Mesodermal cell (in vitro differentiated cells): ENCODE results near the gene ADAM22.

ENCODE experiments used
- H3K27ac ChIP-seq: 2 replicates; pipeline ENCODE4 v1.7.0; 2013; ENCODE audit warnings: mild to moderate bottlenecking, low read depth, low read length, moderate library complexity; ENCODE audit not compliant: severe bottlenecking
- H3K36me3 ChIP-seq: 2 replicates; pipeline ENCODE4 v1.7.1; 2013; ENCODE audit warnings: mild to moderate bottlenecking, low read length, moderate library complexity; ENCODE audit not compliant: control insufficient read depth, insufficient read depth
- H3K4me1 ChIP-seq: one replicate; pipeline ENCODE4 v1.7.1; 2013; ENCODE audit warnings: mild to moderate bottlenecking, low read length; ENCODE audit not compliant: insufficient read depth, control insufficient read depth, poor library complexity, severe bottlenecking
- H3K4me3 ChIP-seq: 2 replicates; pipeline ENCODE4 v1.7.0; 2013; ENCODE audit warnings: low read length, control low read depth, mild to moderate bottlenecking; ENCODE audit not compliant: insufficient read depth, poor library complexity, severe bottlenecking; ENCODE audit errors: extremely low read depth
- H3K9me3 ChIP-seq: 2 replicates; pipeline ENCODE4 v1.7.1; 2013; ENCODE audit warnings: mild to moderate bottlenecking, low read length, moderate library complexity; ENCODE audit not compliant: control insufficient read depth
- WGBS, 2 experiments: methylation state at CpG; one replicate each; pipeline ENCODE4 v1.1.5; 2013; ENCODE audit warnings: missing lambda C conversion rate in 2 of 2; ENCODE audit not compliant: insufficient coverage in 2 of 2; 5-methylcytosine and 5-hydroxymethylcytosine counted together

ADAM22 gene

GRCh38 chr7:88105231-88105630 is 171.2 kb downstream of the ADAM22 start:
- Histone ChIP-seq H3K27ac (no peak overlapping the region), H3K4me3 (no peak overlapping the region), H3K4me1 (no peaks in the 10 kb centered on the region), H3K36me3 (no peaks in the 10 kb centered on the region), H3K9me3 (no peaks in the 10 kb centered on the region)
- WGBS, 2 experiments, result 96% methylated on average over 2 of the region's 3 CpGs; no CpG with 5 or more reads in 1 of the 2 experiments

GRCh38 chr7:88106434-88106833 is 172.4 kb downstream of the ADAM22 start:
- no peak overlapping the region for H3K4me3 ChIP-seq
- 50 to 88% methylated on average over 1 of the region's 4 CpGs for WGBS, 2 experiments
- no peaks in the 10 kb centered on the region for H3K36me3 ChIP-seq
- H3K27ac ChIP-seq, result no peak overlapping the region
- no peaks in the 10 kb centered on the region for H3K4me1 ChIP-seq
- H3K9me3 ChIP-seq, result no peaks in the 10 kb centered on the region

GRCh38 chr7:88109612-88110011 is 175.6 kb downstream of the ADAM22 start:
- Histone ChIP-seq H3K9me3 (no peaks in the 10 kb centered on the region), H3K4me3 (no peak overlapping the region), H3K4me1 (no peaks in the 10 kb centered on the region), H3K36me3 (no peaks in the 10 kb centered on the region), H3K27ac (no peak overlapping the region)
- 87 to 92% methylated on average over 3 of the region's 3 CpGs for WGBS, 2 experiments

GRCh38 chr7:88111140-88111743 is 177.2 kb downstream of the ADAM22 start:
- WGBS, 2 experiments, result no CpG with 5 or more reads among the region's 4 CpGs

GRCh38 chr7:88111954-88112471 is 178.0 kb downstream of the ADAM22 start:
- Histone ChIP-seq H3K36me3 (no peaks in the 10 kb centered on the region), H3K9me3 (no peaks in the 10 kb centered on the region), H3K4me3 (no peak overlapping the region), H3K4me1 (no peaks in the 10 kb centered on the region), H3K27ac (no peak overlapping the region)
- 83% methylated on average over 1 of the region's 2 CpGs; no CpG with 5 or more reads in 1 of the 2 experiments for WGBS, 2 experiments

More at GRCh38 chr7:88111140-88111743, 177.2 kb downstream of the ADAM22 start:
- Histone ChIP-seq H3K4me1 (no peaks in the 10 kb centered on the region), H3K36me3 (no peaks in the 10 kb centered on the region), H3K9me3 (no peaks in the 10 kb centered on the region), H3K4me3 (no peak overlapping the region), H3K27ac (no peak overlapping the region)

- H3K4me1 ChIP-seq, result no peaks in the 10 kb centered on the region
- H3K27ac ChIP-seq, result no peak overlapping the region
- H3K4me3 ChIP-seq, result no peak overlapping the region
- H3K36me3 ChIP-seq, result no peaks in the 10 kb centered on the region
- H3K9me3 ChIP-seq, result no peaks in the 10 kb centered on the region
Observed at GRCh38 chr7:88115258-88115796, 181.3 kb downstream of the ADAM22 start.

GRCh38 chr7:88115816-88116215 is 181.8 kb downstream of the ADAM22 start:
- Histone ChIP-seq H3K4me3 (no peak overlapping the region), H3K4me1 (no peaks in the 10 kb centered on the region), H3K27ac (no peak overlapping the region), H3K9me3 (no peaks in the 10 kb centered on the region), H3K36me3 (no peaks in the 10 kb centered on the region)
- no CpG with 5 or more reads among the region's 2 CpGs for WGBS, 2 experiments

GRCh38 chr7:88116235-88116795 is 182.3 kb downstream of the ADAM22 start:
- WGBS, 2 experiments, result no CpG with 5 or more reads among the region's 1 CpG
- Histone ChIP-seq H3K36me3 (no peaks in the 10 kb centered on the region), H3K9me3 (no peaks in the 10 kb centered on the region), H3K4me1 (no peaks in the 10 kb centered on the region), H3K4me3 (no peak overlapping the region), H3K27ac (no peak overlapping the region)

- Histone ChIP-seq H3K36me3 (no peaks in the 10 kb centered on the region), H3K27ac (no peak overlapping the region), H3K4me1 (no peaks in the 10 kb centered on the region), H3K4me3 (no peak overlapping the region), H3K9me3 (no peaks in the 10 kb centered on the region)
- WGBS, 2 experiments, result 67 to 100% methylated on average over 1 of the region's 2 CpGs
Observed at GRCh38 chr7:88117325-88117724, 183.3 kb downstream of the ADAM22 start.

- H3K27ac ChIP-seq, result no peak overlapping the region
- no peaks in the 10 kb centered on the region for H3K36me3 ChIP-seq
- no peak overlapping the region for H3K4me3 ChIP-seq
- H3K4me1 ChIP-seq, result no peaks in the 10 kb centered on the region
- H3K9me3 ChIP-seq, result no peaks in the 10 kb centered on the region
- WGBS, 2 experiments, result 92 to 100% methylated on average over 2 of the region's 2 CpGs
Observed at GRCh38 chr7:88121335-88121734, 187.3 kb downstream of the ADAM22 start.

GRCh38 chr7:88127637-88128290 is 193.7 kb downstream of the ADAM22 start:
- 33 to 89% methylated on average over 1 to 4 of the region's 7 CpGs for WGBS, 2 experiments
- Histone ChIP-seq H3K27ac (no peak overlapping the region), H3K36me3 (no peaks in the 10 kb centered on the region), H3K4me3 (no peak overlapping the region), H3K9me3 (no peaks in the 10 kb centered on the region), H3K4me1 (no peaks in the 10 kb centered on the region)
